HG02798 (cell line): ENCODE results near the gene SPP2.

Experiments
- ATAC-seq: cut with Tn5 transposase; IDR thresholded peaks from one replicate; pipeline ENCODE4 v1.9.1; 2021; ENCODE audit warnings: mild to moderate bottlenecking; ENCODE audit not compliant: unreplicated experiment, poor library complexity

The SPP2 gene

GRCh38 chr2:234033885-234034284, 16.6 kb upstream of the SPP2 start:
- no peak for ATAC-seq

DNA sequence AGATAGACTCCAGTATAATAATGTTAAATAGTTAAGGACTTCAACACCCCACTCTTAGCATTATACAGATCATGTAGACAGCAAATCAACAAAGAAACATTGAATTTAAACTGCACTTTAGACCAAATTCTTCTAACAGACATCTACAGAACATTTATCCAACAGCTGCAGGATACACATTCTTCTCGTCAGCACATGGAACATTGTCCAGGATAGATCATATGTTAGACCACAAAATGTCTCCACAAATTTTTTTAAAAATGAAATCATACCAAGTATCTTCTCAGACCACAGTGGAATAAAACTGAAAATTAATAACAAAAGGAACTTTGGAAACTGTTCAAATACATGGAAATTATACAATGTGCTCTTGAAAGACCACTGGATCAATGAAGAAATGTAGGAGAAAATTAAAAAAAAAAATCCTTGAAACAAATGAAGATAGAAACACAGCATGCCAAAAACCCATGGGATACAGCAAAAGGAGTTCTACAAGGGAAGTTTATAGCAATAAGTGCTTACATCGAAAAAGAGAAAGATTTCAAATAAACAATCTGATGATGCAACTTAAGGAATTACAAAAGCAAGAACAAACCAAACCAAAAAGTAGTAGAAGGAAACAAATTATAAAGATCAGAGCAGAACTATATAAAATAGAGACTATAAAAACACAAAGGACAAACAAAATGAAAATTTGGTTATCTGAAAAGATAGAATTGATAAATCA, 12.3 kb upstream of the SPP2 start:
- ATAC-seq: no peak

GRCh38 chr2:234044157-234044556, 6.3 kb upstream of the SPP2 start:
- ATAC-seq: no peak

- no peak for ATAC-seq
Observed at GRCh38 chr2:234046521-234046920, 4.0 kb upstream of the SPP2 start.

- ATAC-seq: no peak
Observed at GRCh38 chr2:234047361-234047760, 3.1 kb upstream of the SPP2 start.

DNA sequence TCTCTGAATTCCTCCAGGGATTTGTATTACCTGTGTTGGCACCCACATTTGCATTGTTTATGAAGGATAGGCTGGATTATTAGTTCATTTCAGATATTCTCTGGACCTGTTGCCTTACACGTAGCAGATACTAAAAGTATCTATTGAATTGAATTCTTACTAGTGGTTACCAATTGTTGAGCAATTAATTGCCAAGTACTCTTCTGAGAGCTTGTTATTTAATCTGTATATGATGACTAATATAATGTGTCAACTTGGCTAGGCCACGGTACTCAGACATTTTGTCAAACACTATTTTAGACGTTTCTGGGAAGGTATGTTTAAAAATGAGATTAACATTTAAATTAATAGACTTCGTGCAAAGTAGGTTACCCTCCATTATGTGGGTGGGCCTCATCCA, 2.5 kb upstream of the SPP2 start:
- no peak for ATAC-seq

- ATAC-seq: no peak
Observed at GRCh38 chr2:234051374-234052070, 1.0 kb downstream of the SPP2 start.

DNA sequence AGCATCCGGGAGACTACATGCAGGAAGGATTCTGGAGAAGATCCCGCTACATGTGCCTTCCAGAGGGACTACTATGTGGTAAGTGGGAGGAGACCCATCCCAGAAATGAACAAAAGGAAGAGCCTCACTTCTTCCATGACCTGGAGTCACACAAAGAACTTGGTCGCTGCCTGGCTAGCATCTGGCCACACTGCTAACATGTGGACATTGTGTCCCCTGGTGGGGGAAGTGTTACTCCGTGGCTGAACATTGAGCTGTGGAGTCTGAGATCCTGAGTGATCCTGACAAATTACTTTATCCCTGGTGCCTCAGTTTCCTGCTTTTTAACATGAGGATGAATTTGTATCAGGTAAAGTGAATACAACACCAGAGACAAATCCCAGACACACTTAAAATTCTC, 8.4 kb downstream of the SPP2 start:
- no peak for ATAC-seq

DNA sequence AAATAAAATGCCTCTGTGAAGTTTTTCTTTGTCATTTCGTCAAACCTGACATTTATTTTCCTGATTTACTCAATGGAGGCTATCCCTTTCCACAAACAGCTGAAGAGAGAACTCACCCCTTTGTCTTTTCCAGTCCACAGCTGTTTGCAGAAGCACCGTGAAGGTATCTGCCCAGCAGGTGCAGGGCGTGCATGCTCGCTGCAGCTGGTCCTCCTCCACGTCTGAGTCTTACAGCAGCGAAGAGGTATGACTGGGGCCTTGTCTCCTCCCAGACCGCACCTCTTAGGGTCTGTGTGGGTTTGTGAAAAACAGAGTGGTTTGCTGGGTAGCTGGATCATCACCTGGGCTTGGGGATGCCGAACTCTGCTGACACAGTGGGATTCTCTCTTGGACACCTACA, 9.7 kb downstream of the SPP2 start:
- ATAC-seq: no peak

DNA sequence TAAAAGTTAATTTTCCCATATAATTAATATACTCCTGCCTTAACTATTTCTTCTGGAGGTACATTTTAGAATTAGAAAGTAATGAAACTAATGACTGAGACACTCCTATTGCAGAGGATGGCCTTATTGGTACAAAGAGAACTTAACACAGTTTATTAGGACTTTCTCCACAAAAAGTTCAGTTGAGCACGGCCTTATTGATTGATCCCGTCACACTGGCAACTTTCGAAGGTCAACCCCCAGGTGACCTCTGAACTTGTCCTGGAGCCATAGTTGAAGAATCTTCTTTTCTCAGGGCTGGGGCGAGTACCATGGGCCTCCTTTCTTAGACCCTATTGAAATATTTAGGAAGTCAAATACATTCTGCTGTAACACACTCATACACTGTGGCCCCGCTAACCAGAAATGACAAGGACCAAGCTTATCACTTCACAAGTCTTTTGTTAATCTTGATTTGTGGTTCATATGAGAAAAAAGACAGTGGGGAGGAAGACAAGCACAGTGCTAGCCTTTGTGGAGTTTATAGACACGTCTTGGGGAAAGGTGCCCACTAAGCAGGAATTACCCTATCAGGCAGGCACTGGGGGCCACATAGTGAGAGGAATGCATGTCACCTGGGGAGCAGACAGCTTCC, 11.2 kb downstream of the SPP2 start:
- ATAC-seq: no peak

GRCh38 chr2:234066587-234066986, 16.1 kb downstream of the SPP2 start:
- no peak for ATAC-seq

DNA sequence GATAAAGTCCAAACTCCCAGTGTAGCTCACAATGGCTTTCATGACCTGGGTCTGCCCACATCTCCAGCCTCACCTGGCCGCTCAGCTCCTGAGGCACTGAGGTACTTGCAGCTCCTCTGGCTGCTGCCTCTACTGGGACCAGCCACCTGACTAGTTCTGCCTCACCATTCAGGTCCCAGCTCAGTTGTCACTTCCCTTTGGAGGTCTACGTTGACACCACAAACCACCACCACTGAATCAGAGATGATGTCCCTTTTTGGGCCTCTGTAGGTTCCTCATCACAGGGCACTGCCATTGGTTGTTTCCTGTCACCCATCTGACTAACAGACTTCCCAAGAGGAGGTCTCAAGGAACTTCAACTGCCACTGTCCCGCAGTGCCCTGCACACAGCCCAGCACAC, 21.2 kb downstream of the SPP2 start:
- ATAC-seq: no peak

GRCh38 chr2:234072454-234072853, 22.0 kb downstream of the SPP2 start:
- ATAC-seq: no peak

DNA sequence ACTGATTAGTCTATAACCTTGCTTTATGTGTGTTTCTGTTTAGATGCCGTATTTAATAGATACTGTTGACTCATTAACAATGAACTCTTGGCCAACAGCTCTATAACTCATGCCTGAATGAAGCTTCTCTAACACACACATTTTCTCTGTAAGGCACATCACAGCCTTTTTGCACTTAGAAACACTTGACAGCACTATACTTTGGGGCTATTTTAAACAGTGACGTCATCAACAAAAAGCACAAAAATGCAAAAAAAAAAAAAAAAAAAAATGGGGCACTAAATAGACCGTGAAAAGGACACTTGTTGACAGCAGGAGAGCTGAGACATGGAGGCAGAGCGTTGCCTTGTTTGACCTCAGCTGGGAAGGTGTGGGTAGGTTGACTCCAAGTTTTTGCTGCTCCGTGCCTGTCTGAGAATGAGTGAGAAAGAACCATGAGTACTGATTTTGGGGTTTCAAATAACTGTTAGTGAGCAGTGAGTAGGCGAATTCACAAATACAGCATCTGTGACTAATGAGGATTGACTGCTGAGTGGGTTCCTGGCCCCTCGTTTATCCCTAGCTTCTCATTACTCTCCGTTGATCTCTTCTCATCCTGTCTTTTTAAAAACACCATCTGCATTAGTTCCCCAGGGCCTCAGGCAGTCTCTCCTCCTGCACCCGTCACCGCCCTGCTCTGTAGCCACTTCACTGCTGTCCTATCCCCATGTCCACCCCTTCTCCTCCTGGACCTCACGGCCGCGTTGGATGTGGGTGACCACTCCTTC, 24.4 kb downstream of the SPP2 start:
- no peak for ATAC-seq

- ATAC-seq: no peak
Observed at GRCh38 chr2:234075518-234075915, 25.0 kb downstream of the SPP2 start.

GRCh38 chr2:234075947-234076346, 25.4 kb downstream of the SPP2 start:
- ATAC-seq: no peak

GRCh38 chr2:234076451-234076850, 25.9 kb downstream of the SPP2 start:
- ATAC-seq: no peak

DNA sequence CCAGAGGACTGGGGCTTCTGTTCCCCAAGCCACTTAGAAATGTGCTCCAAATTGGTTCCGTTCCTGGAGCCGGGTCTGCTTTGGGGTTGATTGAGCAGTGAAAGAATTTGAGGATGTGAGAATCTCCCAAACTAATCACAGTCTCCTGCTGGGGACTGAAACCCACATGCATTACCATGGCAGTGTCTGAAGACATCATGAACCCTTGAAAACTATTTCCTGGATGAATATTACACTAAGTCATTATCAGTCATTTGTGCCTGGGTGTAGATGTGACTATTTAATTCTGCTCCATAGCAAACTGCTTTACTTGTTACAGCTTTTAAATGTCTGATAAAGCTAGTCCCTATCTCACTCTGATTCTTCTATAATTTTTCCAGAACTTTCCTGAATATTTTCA, 27.6 kb downstream of the SPP2 start:
- no peak for ATAC-seq

- no peak for ATAC-seq
Observed at GRCh38 chr2:234081970-234082822, 31.7 kb downstream of the SPP2 start.
